NCI-H1092 (cell line): Measurements from ENCODE around the gene ACER3.
"Not testable (repeated sequence)": the region's sequence is repeated elsewhere in the genome, so short reads cannot be mapped to it uniquely, and the experiment has no call there.

Experiments used
- DNase-seq: peaks from one replicate; lab custom pipeline; 2025; lab: John Stamatoyannopoulos, UW

ACER3 gene

DNA sequence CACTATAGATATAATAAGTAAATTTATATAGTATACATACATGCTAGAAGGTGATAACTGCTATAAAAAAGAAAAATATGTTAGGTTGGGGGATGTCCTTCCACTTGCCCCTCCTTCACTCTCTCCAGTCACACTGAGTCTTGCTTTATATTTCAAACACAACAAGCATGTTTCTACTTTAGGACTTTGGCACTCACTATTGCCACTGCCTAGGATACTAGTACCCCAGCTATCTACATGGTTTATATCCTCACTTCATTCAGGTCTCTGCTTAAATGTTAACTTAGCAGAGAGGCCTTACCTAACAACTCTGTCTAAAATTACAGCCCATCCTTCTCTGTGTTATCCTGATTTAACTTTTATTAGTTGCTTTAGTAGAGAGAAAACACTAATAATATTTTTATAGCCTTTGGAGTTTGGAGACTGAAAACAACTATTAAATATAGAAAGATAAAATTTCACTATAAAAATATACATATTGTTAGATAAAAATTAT lies 134.4 kb downstream of the ACER3 start:
- no peak for DNase-seq

DNA sequence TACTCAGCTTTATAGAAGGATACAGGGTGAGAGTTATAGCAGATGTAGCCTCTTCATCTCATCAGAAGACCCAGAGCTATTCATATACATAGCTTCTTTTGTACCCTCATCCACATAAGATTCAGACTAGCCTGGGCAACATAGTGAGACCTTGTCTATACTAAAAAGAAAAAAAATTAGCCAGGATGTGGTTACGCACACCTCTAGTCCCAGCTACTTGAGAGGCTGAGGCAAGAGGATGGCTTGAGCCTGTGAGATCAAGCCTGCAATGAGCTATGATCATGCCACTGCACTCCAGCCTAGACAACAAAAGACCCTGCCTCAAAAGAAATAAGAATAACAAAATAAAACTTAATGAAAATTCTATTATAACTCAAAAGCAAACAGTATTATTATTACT lies 136.8 kb downstream of the ACER3 start:
- DNase-seq: no peak

DNA sequence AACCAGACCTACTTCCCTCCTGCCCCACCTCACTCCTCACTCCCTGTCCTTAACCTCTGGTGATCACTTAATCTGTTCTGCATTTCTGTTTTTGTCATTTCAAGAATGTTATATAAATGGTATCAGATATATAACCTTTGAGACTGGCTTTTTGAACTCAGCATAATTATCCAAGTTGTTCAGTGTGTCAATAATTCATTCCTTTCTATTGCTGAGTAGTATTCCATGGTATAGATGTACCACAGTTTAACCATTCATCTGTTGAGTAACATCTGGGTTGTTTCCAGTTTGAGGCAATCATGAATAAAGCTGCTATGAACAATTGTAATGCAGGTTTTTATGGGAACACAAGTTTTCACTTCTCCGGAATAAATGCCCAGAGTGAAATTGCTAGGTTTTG lies 138.9 kb downstream of the ACER3 start:
- no peak for DNase-seq

DNA sequence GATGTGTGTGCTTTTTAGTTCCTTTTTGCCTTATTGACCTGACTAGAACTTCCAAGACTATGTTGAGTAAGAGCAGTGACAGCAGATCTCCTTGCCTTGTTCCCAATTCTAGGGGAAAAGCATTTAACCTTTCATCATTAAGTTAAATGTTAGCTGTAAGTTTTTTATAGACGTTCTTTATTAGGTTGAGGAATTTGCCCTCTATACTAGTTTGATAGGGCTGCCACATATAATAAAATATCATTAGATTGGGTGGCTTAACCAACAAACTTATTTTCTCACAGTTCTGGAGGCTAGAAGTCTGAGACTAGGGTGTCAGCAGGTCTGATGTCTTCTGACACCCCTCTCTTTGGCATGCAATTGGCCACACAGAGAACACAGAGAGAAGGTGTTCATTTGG lies 140.9 kb downstream of the ACER3 start:
- no peak for DNase-seq

DNA sequence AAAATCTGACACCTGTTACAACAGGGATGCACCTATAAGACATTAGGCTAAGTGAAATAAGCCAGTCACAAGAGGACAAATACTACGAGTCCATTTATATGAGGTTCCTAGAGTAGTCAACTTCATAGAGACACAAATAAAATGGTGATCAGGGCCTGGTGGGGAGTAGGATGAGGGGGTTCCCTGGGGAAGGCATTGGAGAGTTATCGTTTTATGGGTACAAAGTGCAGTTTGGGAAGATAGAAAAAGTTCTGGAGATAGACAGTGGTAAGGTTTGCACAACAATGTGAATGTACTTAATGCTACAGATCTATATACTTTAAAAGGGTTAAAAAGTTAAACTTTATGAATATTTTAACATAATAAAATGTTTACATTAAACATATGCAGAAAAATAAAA lies 142.1 kb downstream of the ACER3 start:
- no peak for DNase-seq

DNA sequence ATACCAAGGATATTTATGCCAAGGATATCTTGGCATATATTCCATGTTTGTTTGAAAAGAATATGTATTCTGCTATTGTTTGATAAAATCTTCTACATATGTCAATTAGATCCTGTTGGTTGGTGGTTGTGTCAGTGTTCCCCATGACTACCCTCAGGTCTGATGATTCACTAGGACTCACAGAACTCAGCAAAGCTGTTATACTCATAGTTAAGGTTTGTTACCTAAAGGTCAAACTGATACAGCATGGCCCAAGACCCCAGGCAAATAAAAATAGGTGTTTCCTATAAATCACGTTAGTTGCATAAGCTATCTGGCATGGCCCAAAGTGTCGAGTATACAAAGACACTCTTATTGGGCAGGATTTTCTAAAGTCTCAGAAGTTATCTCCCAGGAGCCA lies 143.2 kb downstream of the ACER3 start:
- no peak for DNase-seq

DNA sequence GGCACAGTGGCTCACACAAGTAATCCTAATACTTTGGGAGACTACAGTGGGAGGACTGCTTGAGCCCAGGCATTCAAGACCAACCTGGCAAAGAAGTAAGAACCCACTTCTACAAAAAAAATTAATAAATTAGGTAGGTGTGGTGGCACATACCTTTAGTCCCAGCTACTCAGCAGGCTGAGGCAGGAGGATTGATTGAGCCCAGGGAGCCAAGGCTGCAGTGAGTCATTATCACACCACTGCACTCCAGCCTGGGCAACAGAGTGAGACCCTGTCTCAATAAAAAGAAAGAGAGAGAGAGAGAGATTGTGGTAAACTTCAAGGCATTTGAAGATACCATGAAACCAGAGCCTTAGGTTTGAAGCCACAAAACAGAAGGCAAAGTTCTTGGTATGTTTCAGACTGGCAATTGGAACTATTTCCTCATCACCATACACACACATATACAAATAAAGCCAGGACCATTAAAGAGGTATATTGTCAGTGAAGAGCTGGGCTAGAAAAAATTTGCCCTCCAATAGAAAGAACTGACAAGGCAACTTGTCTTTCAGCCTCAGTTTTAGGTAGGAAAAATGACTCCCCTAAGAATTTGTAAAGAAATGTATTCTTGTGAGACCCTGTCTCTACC lies 148.9 kb downstream of the ACER3 start:
- no peak for DNase-seq

DNA sequence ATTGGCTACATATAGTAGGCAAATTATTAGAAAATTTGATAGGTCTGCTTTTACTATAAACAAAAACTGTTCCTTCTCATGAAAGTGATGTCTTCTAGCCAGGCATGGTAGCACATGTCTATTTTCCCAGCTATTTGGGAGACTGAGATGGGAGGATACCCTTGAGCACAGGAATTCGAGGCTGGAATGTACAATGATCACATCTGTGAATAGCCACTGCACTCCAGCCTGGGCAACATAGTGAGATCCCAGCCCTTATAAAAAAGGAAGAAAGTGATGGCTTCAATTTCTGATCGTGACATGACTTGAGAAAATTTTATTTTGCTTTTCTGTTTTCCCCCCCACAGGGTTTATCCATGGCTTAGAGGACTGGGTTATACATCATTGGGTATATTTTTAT lies 154.0 kb downstream of the ACER3 start:
- no peak for DNase-seq

DNA sequence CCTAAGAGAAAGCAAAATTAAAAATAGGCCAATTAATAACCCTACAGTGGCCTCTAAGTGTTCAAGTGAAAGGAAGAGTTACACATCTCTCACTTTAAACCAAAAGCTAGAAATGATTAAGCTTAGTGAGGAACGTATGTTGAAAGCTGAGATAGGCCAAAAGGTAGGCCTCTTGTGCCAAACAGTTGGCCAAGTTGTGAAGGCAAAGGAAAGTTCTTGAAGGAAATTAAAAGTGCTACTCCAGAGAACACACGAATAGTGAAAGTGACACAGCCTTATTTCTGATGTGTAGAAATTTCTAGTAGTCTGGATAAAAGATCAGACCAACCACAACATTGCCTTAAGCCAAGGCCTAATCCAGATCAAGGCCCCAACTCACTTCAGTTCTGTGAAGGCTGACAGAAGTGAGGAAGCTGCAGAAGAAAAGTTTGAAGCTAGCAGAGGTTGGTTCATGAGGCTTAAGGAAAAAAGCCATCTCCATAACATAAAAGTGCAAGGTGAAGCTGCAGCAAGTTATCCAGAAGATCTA lies 157.7 kb downstream of the ACER3 start:
- DNase-seq: not testable (repeated sequence)

DNA sequence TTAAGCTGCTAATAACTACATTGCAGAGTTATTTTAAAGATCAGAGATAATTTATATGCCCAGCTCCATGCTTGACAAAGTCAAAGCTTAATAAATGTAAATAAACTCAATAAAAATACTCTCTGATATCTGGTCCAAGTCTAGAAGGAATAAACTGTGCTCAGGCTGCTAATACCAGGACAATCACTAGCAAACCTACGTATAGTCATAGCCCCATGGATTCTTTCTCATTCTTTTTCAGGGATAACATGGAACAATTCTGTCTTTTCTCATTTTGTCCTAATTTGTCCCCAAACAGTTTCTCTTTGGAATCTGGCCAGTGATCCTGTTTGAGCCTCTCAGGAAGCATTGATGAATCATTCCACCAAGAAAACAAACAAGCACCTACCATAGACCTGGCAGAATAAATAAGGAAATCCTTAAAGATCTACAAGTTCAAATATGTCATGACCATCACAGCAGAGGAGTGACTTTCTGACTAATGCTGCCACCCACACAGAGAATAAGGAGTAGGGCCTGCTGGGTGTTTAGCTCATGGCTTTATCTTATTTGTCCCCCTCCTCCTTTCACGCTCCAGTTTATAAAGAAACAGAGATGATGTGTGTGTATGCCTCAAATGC lies 159.4 kb downstream of the ACER3 start:
- no peak for DNase-seq

DNA sequence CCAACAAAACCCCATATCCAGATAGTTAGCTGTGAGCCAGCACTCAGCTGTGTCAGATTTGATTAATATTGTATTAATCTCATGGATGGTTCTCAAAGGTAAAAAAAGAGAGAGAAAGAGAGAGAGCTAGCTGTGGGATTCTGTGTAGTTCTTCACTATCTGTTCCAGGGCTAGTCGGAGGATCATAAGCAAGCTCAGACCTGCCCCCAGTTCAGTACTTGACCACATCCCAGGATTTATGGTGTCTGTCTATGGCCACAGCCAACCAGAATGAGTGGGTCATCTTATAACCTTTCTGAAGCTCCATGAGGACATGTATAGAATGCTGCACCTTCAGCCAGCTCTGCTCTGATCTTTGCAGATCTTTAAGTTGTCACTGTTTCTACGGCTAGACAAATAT lies 160.0 kb downstream of the ACER3 start:
- DNase-seq: no peak

DNA sequence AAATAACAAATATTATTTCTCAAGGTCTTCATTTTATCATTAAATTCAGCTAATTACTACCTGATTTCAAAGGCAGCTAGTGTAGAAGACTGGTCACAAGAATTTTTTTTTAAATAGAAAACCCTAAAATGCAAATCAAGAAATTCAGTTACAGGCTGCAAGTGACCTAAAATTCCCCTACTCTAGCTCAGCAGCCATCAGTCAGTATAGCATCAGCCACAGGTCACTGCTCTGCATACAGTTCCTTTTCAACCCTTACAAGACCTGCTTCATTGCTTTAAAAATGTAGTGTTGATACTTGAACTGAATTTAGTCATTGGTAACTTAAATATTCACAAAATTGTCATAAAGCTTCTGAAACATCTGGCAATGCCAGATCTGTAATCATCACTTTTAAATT lies 164.0 kb downstream of the ACER3 start:
- DNase-seq: no peak

DNA sequence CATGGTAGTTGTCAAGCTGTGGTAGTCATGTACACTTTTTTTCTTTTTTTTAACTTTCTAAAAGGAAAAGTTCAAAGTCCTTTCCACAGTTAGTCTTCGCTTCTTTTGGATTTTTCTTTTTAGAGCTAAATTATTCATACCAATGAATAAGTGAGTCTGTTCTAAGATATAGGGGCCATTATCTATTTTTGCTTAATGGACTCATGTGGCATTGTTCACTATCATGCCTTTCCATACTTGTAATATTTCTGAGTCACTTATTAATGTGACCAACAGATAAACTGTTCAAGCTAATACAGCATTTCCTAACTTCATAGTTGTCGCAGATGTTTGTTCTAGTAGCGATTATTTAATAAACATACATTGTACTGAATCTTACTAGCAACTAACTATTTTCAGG lies 165.5 kb downstream of the ACER3 start:
- no peak for DNase-seq

DNA sequence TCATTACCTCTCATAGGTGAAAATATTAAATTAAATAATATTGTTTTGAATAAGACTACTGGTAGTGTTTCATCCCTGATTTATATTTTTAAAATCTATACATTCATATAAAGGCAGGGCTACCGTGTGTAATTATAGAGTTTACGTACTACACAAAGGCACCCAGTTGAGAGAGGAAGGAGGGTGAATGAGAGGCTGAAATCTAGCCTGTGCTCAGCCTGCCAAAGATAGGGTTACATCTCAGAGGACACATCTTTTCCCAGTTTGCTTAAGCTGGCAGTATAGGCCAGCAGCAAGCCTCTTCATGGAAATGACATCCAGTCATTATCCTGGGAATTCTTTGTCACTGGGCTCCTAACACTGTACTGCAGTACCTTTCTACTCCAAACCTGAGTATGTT lies 166.0 kb downstream of the ACER3 start:
- no peak for DNase-seq

DNA sequence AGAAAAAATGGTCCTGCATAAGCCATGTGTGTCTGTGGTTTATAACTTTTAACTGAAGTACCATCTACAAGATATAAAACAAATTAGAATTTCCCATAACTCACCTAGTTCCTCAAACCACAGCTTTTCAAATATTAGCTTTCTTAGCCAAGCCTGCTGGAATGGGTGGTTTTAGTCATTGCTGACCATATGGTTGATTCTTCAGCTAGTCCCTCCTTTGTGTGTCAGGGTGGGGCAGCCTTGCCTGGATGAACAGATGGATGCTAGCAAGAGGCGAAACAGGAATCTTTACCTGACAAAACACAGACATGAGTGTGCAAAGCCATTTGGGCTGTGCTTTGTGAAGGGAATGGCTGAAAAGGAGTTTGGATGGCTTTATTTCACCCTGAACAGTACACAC lies 166.6 kb downstream of the ACER3 start:
- no peak for DNase-seq

DNA sequence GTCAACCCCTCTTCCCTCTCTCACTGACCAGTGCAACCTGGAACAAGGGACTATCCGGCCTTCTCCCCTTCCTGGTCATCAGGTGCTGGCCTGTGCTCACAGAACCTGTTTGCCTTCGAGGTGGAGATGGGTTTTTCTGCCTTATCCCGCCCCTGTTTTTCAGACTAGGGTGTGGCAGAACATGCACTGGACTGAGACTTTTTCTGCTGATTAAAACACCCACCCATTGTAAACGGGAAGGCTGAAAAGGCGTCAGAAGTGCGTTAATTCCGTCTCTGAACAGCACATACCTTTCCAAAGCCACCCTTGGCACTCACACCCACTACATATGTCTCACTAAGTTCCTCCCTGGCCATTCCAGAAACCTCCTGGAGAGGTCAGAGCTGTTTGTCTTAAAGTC lies 169.1 kb downstream of the ACER3 start:
- DNase-seq: no peak

DNA sequence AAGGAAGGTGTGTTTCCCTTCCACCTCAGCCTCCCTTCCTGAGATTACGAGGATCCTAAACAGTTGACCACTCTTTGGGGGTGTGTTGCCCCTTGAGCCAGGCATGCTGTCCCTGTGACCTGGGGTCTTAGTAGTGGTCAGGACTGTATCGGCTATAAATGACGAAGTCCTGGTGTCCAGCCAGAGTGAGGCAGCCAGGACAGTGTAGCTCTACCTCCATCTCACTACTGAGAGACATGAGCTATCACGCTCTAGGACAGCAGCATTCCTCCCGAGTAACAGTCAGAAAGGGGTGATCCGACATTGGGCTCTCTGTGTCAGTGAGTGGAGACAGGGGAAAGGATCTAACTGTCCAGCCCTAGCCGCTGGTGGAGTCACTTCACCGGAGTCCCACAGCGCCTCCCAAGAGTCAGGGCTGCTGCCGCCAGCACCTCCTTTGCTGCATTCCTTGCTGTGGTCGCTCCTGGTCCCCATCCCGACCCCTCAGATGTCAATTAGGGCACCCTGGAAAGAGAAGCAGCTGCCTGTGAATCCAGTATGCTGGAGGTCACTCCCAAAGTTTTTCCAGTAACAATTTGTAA lies 170.2 kb downstream of the ACER3 start:
- DNase-seq: no peak

DNA sequence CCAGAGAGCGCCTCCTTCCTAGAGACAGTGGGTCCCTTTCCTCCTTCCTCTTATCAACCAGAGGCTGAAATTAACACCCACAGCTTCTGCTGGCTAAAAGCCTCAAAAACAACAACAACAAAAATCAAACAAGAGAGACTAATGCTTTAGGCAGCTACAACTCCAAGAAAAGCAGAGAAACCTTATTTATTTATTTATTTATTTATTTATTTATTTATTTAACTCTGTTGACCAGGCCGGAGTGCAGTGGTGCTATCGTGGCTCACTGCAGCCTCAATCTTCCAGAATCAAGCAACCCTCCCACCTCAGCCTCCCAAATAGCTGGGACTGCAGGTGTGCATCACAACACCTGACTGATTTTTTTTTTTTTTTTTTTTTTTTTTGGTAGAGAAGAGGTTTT lies 170.9 kb downstream of the ACER3 start:
- no peak for DNase-seq

DNA sequence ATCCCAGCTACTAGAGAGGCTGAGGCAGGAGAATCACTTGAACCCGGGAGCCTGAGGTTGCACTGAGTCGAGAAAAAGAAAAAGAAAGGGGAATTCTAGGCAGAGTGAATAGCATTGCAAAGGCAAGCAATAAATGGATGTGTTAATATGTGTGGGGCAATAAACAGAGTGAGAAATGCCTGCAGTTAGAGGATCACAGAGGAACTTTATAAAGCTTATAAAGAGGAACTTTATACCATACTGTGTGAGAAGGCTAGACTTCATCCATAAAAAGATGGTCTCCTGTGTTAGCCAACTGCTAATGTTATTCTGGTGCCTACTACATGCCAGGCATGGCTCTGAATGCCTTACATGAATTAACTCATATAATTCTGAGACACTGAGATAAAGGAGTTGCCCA lies 174.3 kb downstream of the ACER3 start:
- DNase-seq: no peak

DNA sequence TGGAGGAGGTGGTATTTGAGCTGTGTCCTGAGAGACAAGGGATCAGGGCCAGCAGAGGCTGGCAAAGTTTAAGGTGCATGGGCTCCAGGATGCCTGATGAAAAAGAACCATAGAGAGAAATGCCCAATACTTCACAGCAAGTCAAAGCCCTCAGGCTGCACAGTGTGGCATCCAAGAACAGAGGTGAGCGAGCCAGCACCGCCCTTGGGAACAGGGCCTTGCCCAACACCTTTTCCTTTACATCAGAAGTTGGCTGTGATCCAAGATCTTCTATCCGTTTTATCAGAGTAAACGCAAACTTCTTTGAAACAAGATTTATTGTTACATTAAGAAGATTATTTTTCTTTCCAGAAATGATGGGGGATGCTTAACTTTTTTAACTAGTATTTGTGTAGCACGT lies 174.9 kb downstream of the ACER3 start:
- DNase-seq: no peak

DNA sequence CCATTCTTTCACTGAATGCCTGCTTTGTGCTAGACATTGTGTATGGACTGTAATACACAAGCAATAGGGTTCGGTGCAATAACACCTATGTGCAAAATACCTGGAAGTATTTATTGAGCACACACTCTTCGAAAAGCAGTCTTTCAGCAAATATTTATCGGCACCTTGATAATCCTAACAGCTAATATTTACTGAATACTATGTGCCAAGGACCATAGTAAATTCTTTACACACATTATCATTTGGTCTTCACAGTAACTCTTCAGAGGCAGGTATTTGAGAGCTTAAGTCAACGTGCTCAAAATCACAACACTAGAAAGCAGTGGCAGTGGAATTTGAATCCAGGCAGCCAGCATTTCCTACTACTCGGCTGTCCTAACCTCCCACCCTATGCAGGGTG lies 175.7 kb downstream of the ACER3 start:
- DNase-seq: no peak

DNA sequence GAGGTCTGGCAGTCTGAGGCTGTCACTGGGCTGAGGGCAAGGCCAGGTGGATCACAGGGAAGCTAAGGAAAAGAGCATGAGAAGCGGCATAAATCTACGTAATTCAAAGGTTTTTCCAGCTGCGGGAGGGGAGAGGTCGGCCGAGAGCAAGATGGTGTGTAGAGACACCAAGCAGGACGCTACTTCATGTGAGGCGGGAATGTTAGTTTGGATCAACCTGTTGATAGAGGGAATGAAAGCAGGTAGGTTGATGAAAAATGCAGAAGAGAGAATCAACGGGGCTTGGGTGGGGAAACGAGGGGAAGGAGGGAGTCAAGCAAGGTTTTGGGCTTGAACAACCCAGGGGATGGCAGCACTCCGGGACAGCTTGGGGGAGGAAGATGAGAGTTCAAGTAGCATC lies 176.3 kb downstream of the ACER3 start:
- no peak for DNase-seq

DNA sequence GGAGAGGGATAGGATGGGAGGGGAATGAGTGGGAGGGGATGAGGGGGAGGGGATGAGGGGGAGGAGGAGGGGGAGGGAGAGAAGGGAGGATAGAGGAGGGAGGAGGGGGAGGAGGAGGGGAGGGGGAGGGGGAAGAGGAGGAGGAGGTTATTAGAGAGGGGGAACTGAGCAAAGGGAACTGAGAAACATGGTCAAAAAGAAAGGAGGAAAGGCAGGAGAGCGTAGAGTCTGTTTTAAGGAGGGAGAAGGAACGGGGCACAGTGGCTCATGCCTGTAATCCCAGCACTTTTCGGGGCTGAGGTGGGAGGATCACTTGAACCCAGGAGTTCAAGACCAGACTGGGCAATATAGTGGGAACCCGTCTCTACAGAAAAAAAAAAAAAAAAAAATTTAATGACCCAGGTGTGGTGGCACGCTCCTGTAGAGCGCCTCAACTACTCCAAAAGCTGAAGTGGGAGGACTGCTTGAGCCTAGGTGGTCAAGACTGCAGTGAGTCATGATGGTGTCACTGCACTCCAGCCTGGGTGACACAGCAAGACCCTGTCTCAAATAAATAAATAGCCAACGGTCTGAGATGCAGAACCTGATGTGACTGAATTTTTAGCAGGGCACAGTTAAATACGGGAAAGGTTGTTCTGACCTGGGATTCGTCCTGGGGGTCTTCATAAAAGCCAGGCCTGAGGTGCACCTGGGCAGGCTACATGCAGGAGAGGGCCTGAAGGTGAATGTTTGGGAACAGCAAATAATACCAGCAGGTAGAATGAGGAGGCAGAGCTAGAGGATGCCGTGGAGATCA lies 177.5 kb downstream of the ACER3 start:
- no peak for DNase-seq
